NCI-H2196 treated with DMSO at 0.1 percent for 48 hours (cell line): Measurements from ENCODE around the gene TARBP1.
"Not testable (repeated sequence)": the region's sequence is repeated elsewhere in the genome, so short reads cannot be mapped to it uniquely, and the experiment has no call there.

Experiments
- DNase-seq: peaks from one replicate; lab custom pipeline; 2025; ENCODE audit not compliant: unreplicated experiment; lab: John Stamatoyannopoulos, UW

Gene TARBP1

GRCh38 chr1:234356615-234357269 lies 122.2 kb downstream of the TARBP1 start:
- not testable (repeated sequence) for DNase-seq

- no peak for DNase-seq
These were observed 123.0 kb downstream of the TARBP1 start for GRCh38 chr1:234355782-234356510.

GRCh38 chr1:234348964-234349363 lies 130.0 kb downstream of the TARBP1 start:
- no peak for DNase-seq

- DNase-seq: no peak
These were observed 133.7 kb downstream of the TARBP1 start for GRCh38 chr1:234345237-234345636.

- no peak for DNase-seq
These were observed 136.2 kb downstream of the TARBP1 start for GRCh38 chr1:234342774-234343173.
